ENCODE measurements around the gene GNB3.

Gene GNB3

DNA sequence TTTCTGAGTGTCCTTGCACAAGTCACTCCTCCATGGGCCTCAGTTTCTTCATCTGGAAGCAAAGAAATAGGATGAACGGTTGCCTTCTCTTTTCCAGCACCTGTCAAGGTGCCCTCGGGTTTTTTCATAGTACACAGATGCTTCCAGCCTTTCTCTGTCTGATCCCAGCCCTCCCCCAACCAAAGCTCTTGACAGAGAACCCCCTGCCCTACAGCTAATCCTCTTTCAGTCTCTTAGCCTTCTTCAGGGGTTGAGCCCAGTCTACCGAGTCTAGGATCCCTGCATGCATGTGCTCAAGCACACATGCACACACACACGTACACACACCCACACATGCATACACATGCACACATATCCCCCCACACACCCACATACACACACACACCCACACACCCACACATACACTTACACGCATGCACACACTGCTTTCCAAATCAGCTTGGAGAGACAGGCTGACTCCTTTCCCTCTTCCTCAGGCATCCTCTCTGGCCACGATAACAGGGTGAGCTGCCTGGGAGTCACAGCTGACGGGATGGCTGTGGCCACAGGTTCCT lies 5.7 kb downstream of the GNB3 start:
- TF ChIP-seq, protein P1, sequence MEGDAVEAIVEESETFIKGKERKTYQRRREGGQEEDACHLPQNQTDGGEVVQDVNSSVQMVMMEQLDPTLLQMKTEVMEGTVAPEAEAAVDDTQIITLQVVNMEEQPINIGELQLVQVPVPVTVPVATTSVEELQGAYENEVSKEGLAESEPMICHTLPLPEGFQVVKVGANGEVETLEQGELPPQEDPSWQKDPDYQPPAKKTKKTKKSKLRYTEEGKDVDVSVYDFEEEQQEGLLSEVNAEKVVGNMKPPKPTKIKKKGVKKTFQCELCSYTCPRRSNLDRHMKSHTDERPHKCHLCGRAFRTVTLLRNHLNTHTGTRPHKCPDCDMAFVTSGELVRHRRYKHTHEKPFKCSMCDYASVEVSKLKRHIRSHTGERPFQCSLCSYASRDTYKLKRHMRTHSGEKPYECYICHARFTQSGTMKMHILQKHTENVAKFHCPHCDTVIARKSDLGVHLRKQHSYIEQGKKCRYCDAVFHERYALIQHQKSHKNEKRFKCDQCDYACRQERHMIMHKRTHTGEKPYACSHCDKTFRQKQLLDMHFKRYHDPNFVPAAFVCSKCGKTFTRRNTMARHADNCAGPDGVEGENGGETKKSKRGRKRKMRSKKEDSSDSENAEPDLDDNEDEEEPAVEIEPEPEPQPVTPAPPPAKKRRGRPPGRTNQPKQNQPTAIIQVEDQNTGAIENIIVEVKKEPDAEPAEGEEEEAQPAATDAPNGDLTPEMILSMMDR (IDR thresholded peaks at IDR 0.05; ENCODE audit: low read depth, low read length): no peak
- peaks cover 79% of the 10 kb centered on the region for H3K36me3 ChIP-seq
- no peaks in the 10 kb centered on the region for H3K9me3 ChIP-seq
- no peak for DNase-seq
- no peaks in the 10 kb centered on the region for H3K27me3 ChIP-seq
- H3K4me1 ChIP-seq: no peaks in the 10 kb centered on the region
- no peak overlapping the region for H3K4me3 ChIP-seq (ENCODE audit: low read depth, low read length)

GRCh38 chr12:6847676-6848075 lies 7.0 kb downstream of the GNB3 start:
- H3K4me3 ChIP-seq (ENCODE audit: low read depth, low read length): no peak overlapping the region
- no peaks in the 10 kb centered on the region for H3K27me3 ChIP-seq
- no peaks in the 10 kb centered on the region for H3K9me3 ChIP-seq
- H3K36me3 ChIP-seq: peaks cover 66% of the 10 kb centered on the region
- TF ChIP-seq, protein P1 (IDR thresholded peaks at IDR 0.05; ENCODE audit: low read depth, low read length): no peak
- no peak for DNase-seq
- no peaks in the 10 kb centered on the region for H3K4me1 ChIP-seq

- TF ChIP-seq, protein P1 (IDR thresholded peaks at IDR 0.05; ENCODE audit: low read depth, low read length): no peak
- no peak for DNase-seq
- no peaks in the 10 kb centered on the region for H3K27me3 ChIP-seq
- H3K36me3 ChIP-seq: peaks cover 56% of the 10 kb centered on the region
- H3K9me3 ChIP-seq: no peaks in the 10 kb centered on the region
- no peaks in the 10 kb centered on the region; the same call in 1 of the 2 replicates for H3K4me1 ChIP-seq
- peak overlapping the region; percentile 70; the same call in 1 of the 2 replicates for H3K4me3 ChIP-seq (ENCODE audit: low read depth, low read length)
Observed at GRCh38 chr12:6849427-6849826, 8.7 kb downstream of the GNB3 start.

DNA sequence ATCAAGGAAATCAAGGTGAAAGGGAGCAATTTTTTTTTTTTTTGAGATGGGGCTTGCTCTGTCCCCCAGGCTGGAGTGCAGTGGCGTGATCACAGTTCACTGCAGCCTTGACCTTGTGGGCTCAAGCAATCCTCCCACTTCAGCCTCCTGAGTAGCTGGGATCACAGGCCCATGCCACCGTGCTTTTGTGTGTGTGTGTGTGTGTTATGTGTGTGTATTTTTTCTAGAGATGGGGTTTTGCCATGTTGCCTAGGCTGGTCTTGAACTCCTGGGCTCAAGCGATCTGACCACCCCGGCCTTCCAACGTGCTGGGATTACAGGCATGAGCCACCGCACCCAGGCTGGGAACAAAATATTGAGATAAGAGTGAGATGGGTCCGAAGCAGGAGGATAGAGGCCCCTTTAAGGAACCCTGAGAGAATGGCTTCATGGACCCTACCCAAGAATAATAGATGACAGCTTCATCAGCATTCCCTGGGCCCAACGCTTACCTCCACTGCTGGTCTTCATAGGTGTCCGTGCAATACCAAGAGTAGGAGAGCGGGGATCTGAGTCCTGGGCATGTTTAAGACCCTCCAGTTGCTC lies 9.3 kb downstream of the GNB3 start:
- TF ChIP-seq, protein P1 (IDR thresholded peaks at IDR 0.05; ENCODE audit: low read depth, low read length): no peak
- DNase-seq: no peak
- Histone ChIP-seq H3K4me3 (ENCODE audit: low read depth, low read length) (peak overlapping the region; percentile 70), H3K9me3 (no peaks in the 10 kb centered on the region), H3K4me1 (no peaks in the 10 kb centered on the region; the same call in 1 of the 2 replicates), H3K36me3 (peaks cover 50% of the 10 kb centered on the region), H3K27me3 (no peaks in the 10 kb centered on the region)

DNA sequence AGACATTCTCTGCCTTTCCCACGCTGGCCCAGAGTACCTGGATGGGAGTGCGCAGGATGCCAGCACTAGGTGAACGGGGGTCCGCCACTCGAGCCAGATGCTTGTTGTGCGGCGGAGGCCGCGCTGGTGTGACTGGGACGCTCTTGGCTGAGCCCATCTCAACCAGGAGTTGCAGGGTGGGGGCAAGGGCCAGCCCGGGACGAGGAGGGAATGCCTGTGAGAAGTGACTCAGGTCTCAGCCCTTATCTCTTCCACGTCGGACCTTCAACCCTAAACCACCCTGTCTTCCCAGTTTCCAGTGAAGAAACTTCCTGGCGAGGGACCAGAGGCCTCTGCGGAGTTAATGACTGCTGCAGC lies 10.0 kb downstream of the GNB3 start:
- DNase-seq: no peak
- no peaks in the 10 kb centered on the region for H3K27me3 ChIP-seq
- H3K9me3 ChIP-seq: no peaks in the 10 kb centered on the region
- H3K4me3 ChIP-seq (ENCODE audit: low read depth, low read length): peak overlapping the region; percentile 70
- no peaks in the 10 kb centered on the region; the same call in 1 of the 2 replicates for H3K4me1 ChIP-seq
- TF ChIP-seq, protein P1 (IDR thresholded peaks at IDR 0.05; ENCODE audit: low read depth, low read length): no peak
- H3K36me3 ChIP-seq: peaks cover 47% of the 10 kb centered on the region

- peak; percentile 98 for DNase-seq
- Histone ChIP-seq H3K27me3 (no peaks in the 10 kb centered on the region), H3K36me3 (peaks cover 46% of the 10 kb centered on the region)
Observed at GRCh38 chr12:6851153-6851920, 10.6 kb downstream of the GNB3 start, which contains the start of gene CDCA3. CDCA3 (minus strand) TSS chr12:6851286; CDS start chr12:6850952, 334 bp downstream.

More at GRCh38 chr12:6851153-6851920, 10.6 kb downstream of the GNB3 start, which contains the start of gene CDCA3:
- Histone ChIP-seq H3K9me3 (no peaks in the 10 kb centered on the region), H3K4me3 (ENCODE audit: low read depth, low read length) (peak within 1 kb of the TSS; percentile 70), H3K4me1 (no peaks in the 10 kb centered on the region; the same call in 1 of the 2 replicates)
- TF ChIP-seq, protein P1 (IDR thresholded peaks at IDR 0.05; ENCODE audit: low read depth, low read length): no peak

Data from BE2C (cell line).